ENCODE data around the gene FAAP20. TPM values are rescaled to one million over a fixed set of nuclear protein-coding genes. Genes with fewer than 3 reads are reported as not detected.

The FAAP20 gene
- total and polyA plus RNA-seq, 9 of the 15 experiments (the other 6 are each of a cell fraction or from before 2014, with no cell fraction given), result 0.58 to 143 (median 9.9) TPM

DNA sequence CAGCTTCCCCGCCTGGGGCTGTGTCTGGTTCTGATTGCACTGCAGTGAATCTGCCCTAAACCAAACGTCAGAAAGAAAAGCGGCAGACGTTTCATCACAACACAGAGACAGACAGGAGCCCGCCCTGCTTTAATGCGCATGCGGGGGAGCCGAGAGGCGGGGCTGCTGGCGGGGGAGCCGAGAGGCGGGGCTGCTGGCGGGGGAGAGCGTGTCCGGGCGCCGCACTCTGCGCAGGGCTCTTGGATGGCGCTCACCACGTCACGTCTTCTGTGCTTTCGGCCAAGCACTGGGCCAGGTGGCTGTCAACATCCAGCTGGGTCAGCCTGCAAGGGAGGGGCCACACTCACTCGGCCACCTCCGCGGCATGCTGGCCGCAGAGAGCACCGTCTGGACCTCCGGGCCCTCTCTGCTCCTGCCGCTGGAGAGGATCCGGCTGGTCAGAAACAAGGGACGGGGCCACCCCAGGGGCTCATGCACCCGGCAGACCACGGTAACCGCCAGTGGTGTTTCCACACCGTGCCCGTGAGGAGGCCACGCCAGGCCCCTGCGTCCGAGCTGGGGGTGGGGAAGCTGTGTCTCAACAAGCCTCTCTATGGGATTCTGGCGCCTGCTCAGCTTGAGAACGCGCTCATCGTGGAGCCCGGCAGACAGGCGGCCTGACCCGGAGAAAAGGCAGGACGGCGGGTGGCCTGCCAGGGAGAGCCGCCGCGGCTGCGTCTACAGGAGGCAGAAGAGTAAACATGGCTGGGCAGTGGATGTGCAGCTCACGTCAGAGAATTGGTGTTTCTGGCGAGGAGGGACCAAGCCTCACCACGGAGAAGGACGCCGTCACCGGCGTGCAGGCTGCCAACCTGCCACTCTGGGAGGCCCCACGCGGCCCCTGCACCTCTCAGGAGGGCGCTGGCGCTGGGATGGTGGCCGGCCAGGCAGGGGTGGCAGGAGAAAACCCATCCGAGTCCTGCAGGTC, 4.8 kb downstream of the FAAP20 start (continued):
- TF ChIP-seq MAX (CRISPR knock-in tag; IDR thresholded peaks at IDR 0.05) (peak; percentile 88), SAFB (IDR thresholded peaks at IDR 0.05; ENCODE audit: borderline replicate concordance, low read depth, low read length) (no peak), MXI1 (IDR thresholded peaks at IDR 0.05; ENCODE audit: low read depth, low read length) (peak; percentile 74; the same call in 1 of the 2 replicates), HCFC1 (IDR thresholded peaks at IDR 0.05; ENCODE audit: low read depth, low read length) (peak; percentile 19; the same call in 1 of the 2 replicates), ZNF280B (CRISPR knock-in tag; IDR thresholded peaks at IDR 0.05) (no peak), HLTF (IDR thresholded peaks at IDR 0.05) (no peak), DDX20 (tag; IDR thresholded peaks at IDR 0.05; ENCODE audit: low read depth) (no peak), MEF2A (IDR thresholded peaks at IDR 0.05; ENCODE audit: control insufficient read depth, low read depth, low read length) (no peak), ZNF41 (CRISPR knock-in tag; conservative IDR thresholded peaks at IDR 0.05) (no peak), HNRNPUL1 (IDR thresholded peaks at IDR 0.05; ENCODE audit: low read length) (no peak), RBBP5 (IDR thresholded peaks at IDR 0.05; ENCODE audit: borderline replicate concordance, insufficient read depth, low read length, poor library complexity, severe bottlenecking) (peak; percentile 44), KAT8 (IDR thresholded peaks at IDR 0.05; ENCODE audit: low read depth) (no peak), GABPB1 (CRISPR knock-in tag; IDR thresholded peaks at IDR 0.05) (no peak; the same call in 1 of the 2 replicates), SMARCE1 (IDR thresholded peaks at IDR 0.05) (no peak), ZNF184 (CRISPR knock-in tag; IDR thresholded peaks at IDR 0.05) (no peak), LARP7 (IDR thresholded peaks at IDR 0.05) (no peak), ZNF23 (CRISPR knock-in tag; IDR thresholded peaks at IDR 0.05) (no peak), NR3C1 (CRISPR knock-in tag; IDR thresholded peaks at IDR 0.05) (no peak), THAP7 (CRISPR knock-in tag; IDR thresholded peaks at IDR 0.05) (no peak), PHF8 (IDR thresholded peaks at IDR 0.05; ENCODE audit: borderline replicate concordance, low read length) (peak; percentile 59; the same call in 1 of the 2 replicates), FOXJ3 (CRISPR knock-in tag; IDR thresholded peaks at IDR 0.05) (no peak), ZNF24 (IDR thresholded peaks at IDR 0.05) (no peak), POLR2AphosphoS2 (IDR thresholded peaks at IDR 0.05; ENCODE audit: low read length) (peak; percentile 89), ZFX (CRISPR knock-in tag; IDR thresholded peaks at IDR 0.05) (peak; percentile 48), ZNF316 (IDR thresholded peaks at IDR 0.05) (no peak)
- TF ChIP-seq, protein P1, sequence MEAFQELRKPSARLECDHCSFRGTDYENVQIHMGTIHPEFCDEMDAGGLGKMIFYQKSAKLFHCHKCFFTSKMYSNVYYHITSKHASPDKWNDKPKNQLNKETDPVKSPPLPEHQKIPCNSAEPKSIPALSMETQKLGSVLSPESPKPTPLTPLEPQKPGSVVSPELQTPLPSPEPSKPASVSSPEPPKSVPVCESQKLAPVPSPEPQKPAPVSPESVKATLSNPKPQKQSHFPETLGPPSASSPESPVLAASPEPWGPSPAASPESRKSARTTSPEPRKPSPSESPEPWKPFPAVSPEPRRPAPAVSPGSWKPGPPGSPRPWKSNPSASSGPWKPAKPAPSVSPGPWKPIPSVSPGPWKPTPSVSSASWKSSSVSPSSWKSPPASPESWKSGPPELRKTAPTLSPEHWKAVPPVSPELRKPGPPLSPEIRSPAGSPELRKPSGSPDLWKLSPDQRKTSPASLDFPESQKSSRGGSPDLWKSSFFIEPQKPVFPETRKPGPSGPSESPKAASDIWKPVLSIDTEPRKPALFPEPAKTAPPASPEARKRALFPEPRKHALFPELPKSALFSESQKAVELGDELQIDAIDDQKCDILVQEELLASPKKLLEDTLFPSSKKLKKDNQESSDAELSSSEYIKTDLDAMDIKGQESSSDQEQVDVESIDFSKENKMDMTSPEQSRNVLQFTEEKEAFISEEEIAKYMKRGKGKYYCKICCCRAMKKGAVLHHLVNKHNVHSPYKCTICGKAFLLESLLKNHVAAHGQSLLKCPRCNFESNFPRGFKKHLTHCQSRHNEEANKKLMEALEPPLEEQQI (IDR thresholded peaks at IDR 0.05), result no peak
